GM10248 (cell line): Measurements from ENCODE around the gene DERL3.

Experiments
- CTCF ChIA-PET: fragments of 300-600 bp; sonication (Branson Sonifier 250); formaldehyde crosslinking; extraction: SDS; loops from one replicate; lab custom pipeline; 2021; ENCODE audit warnings: antibody characterized with exemption; lab: Yijun Ruan, JAX
- POLR2A ChIA-PET: fragments of 350-650 bp; sonication (Branson Sonifier 250); formaldehyde crosslinking; extraction: SDS; loops from one replicate; lab custom pipeline; 2020; ENCODE audit warnings: antibody characterized with exemption; lab: Yijun Ruan, JAX
- DNase-seq: peaks from one replicate; pipeline ENCODE4 v3.0.0; 2012; ENCODE audit errors: extremely low spot score
- TF ChIP-seq, protein P1 (sequence below): IDR thresholded peaks from 2 replicates; pipeline ENCODE4 v1.5.1; 2012; ENCODE audit warnings: mild to moderate bottlenecking, low read depth; ENCODE audit errors: extremely low read depth, missing control alignments, control extremely low read depth

DERL3 gene

DNA sequence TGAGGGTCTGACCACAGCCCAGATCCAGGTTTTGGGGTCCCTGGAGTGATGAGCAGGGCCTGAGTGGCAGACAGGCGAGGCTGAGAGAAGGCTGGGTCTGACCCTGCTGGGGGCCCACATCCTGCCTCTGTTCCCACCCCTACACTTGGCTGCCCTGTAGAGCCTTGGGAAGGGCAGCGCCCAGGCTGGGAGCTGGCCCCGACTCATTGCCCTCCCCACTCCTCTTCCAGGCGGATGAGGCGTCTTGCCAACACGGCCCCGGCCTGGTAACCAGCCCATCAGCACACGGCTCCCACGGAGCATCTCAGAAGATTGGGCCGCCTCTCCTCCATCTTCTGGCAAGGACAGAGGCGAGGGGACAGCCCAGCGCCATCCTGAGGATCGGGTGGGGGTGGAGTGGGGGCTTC lies 4.9 kb downstream of the DERL3 start:
- CTCF ChIA-PET, result interaction anchor here (4.0 kb wide), 1 partner anchor 16 kb away, joined by 22 read pairs; no protein-coding TSS in a partner anchor
- no peak for DNase-seq
- POLR2A ChIA-PET, result no interaction called here
- TF ChIP-seq, protein P1, sequence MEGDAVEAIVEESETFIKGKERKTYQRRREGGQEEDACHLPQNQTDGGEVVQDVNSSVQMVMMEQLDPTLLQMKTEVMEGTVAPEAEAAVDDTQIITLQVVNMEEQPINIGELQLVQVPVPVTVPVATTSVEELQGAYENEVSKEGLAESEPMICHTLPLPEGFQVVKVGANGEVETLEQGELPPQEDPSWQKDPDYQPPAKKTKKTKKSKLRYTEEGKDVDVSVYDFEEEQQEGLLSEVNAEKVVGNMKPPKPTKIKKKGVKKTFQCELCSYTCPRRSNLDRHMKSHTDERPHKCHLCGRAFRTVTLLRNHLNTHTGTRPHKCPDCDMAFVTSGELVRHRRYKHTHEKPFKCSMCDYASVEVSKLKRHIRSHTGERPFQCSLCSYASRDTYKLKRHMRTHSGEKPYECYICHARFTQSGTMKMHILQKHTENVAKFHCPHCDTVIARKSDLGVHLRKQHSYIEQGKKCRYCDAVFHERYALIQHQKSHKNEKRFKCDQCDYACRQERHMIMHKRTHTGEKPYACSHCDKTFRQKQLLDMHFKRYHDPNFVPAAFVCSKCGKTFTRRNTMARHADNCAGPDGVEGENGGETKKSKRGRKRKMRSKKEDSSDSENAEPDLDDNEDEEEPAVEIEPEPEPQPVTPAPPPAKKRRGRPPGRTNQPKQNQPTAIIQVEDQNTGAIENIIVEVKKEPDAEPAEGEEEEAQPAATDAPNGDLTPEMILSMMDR, result no peak

DNA sequence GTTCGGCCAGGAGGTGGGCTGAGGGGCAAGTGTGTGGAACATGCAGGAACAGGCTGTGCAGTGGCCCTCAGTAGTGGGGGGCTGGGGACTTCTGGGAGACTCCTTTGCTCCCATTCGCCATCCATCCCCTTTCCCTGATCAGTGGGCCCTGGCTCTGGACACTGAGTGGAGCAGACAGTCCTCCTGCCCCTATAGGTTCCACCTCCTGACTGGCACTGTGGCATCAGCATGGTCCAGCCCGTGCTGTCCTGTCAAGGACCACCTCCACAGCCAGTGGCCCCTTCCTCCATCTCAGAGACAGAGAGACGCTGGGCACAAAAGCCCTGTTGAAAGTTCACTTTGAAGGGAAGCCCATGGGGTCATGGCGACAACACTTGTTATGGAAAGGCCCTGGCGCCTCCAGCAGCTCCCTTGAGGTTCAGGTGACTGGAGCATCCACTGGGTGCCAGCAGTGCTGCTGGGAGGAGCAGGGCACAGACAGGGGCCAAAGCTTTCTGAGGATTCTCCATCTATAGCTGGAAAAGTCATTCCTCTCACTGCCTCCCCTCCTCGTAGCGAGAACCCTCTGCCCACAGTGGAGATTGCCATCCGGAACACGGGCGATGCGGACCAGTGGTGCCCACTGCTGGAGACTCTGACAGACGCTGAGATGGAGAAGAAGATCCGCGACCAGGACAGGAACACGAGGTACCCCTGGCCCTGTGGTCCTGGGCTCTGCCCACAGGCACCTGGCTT lies 5.6 kb downstream of the DERL3 start:
- ChIA-PET CTCF (interaction anchor here (1.2 kb wide), 1 partner anchor 21 kb away, joined by 3 read pairs; no protein-coding TSS in a partner anchor), POLR2A (no interaction called here)
- TF ChIP-seq, protein P1, result no peak
- no peak for DNase-seq

- TF ChIP-seq, protein P1, result no peak
- no peak for DNase-seq
- ChIA-PET CTCF (interaction anchor here (0.9 to 1.2 kb wide), 3 partner anchors 17 to 20 kb away, joined by 3 to 7 read pairs (median 3); no protein-coding TSS in a partner anchor), POLR2A (no interaction called here)
These were observed 6.4 kb downstream of the DERL3 start for GRCh38 chr22:23832226-23833016.

DNA sequence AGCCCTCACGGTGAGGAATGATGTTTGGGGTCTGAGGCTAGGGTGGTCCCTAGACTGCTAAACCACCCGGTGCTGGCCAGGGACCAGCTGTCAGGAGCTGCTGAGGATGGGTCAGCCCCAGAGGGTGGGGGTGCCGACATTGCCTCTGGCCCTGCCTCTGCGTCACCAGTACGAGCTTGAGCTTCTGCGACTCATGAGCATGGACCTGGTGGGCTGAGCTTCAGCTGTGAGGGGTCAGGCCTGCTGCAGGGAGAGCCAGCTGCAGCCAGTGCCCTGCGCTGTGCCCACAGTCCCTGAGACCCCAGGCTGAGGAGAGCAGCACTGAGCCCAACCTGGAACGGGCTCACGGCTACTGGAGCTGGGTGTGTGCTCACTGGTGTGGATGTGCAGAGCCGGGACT lies 7.0 kb downstream of the DERL3 start:
- DNase-seq, result no peak
- ChIA-PET CTCF (interaction anchor here (0.9 to 1.2 kb wide), 3 partner anchors 17 to 20 kb away, joined by 3 to 7 read pairs (median 3); no protein-coding TSS in a partner anchor), POLR2A (no interaction called here)
- TF ChIP-seq, protein P1, result no peak

GRCh38 chr22:23831261-23831660 lies 7.5 kb downstream of the DERL3 start:
- TF ChIP-seq, protein P1, result no peak
- DNase-seq, result no peak
- POLR2A ChIA-PET, result no interaction called here
- CTCF ChIA-PET, result interaction anchor here (0.9 to 1.0 kb wide), 2 partner anchors 17 to 18 kb away, joined by 3 to 7 read pairs; no protein-coding TSS in a partner anchor

DNA sequence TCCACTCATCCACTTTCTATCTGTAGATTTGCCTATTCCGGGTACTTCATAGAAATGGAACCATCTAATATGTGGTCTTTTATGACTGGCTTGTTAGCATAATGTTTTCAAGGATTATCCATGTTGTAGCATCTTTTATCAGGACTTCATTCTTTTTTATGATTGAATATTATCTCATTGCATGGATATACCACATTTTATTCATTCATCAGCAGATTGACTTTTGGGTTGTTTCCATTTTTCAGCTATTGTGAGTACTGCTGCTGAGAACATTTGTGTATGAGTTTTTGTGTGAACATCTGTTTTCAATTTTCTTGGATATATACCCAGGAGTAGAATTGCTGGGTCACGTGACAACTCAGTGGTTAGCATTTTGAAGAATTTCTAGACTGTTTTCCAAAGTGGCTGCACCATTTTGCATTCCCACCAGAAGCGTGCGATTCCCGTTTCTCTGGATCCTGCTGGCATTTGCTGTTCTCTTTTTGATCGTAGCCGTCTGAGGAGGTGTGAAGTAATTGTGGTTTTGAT lies 8.9 kb downstream of the DERL3 start:
- ChIA-PET POLR2A (no interaction called here), CTCF (interaction anchor here (1.0 to 1.4 kb wide), 2 partner anchors 20 to 55 kb away, joined by 3 to 4 read pairs; no protein-coding TSS in a partner anchor)
- DNase-seq, result no peak
- TF ChIP-seq, protein P1, result no peak
